CD4-positive, alpha-beta T cell treated with Interleukin-17A for 1 hour (primary cell): ENCODE data around the gene NEMF.
"Not testable (repeated sequence)": the region's sequence is repeated elsewhere in the genome, so short reads cannot be mapped to it uniquely, and the experiment has no call there.

ENCODE experiments used
- DNase-seq: peaks from one replicate; pipeline ENCODE4 v3.0.0-alpha.2; 2020

Gene NEMF

GRCh38 chr14:49852301-49853157 is at the start of gene NEMF:
NEMF (minus strand) TSS chr14:49852788; CDS start chr14:49852753, 35 bp downstream.
- DNase-seq, result peak; percentile 90

GRCh38 chr14:49900973-49901372 is 48.4 kb upstream of the NEMF start:
- no peak for DNase-seq

GRCh38 chr14:49898485-49898884 is 45.9 kb upstream of the NEMF start:
- peak; percentile 16 for DNase-seq

- DNase-seq, result no peak
These were observed 45.4 kb upstream of the NEMF start for GRCh38 chr14:49897965-49898364.

- no peak for DNase-seq
These were observed 44.8 kb upstream of the NEMF start for GRCh38 chr14:49897414-49897813.

GRCh38 chr14:49896966-49897365 is 44.4 kb upstream of the NEMF start:
- DNase-seq, result peak; percentile 29

- DNase-seq, result not testable (repeated sequence)
These were observed 43.7 kb upstream of the NEMF start for GRCh38 chr14:49896272-49896671.

GRCh38 chr14:49895480-49895879 is 42.9 kb upstream of the NEMF start:
- DNase-seq, result peak; percentile 46

GRCh38 chr14:49894214-49895107 is 41.9 kb upstream of the NEMF start:
- not testable (repeated sequence) for DNase-seq

GRCh38 chr14:49893309-49894213 is 41.0 kb upstream of the NEMF start:
- peak; percentile 81 for DNase-seq

- DNase-seq, result peak; percentile 96
These were observed 40.2 kb upstream of the NEMF start, which contains the start of gene ARF6 for GRCh38 chr14:49892636-49893308. ARF6 (plus strand) TSS chr14:49893082; CDS start chr14:49893737, 655 bp downstream.

- DNase-seq, result peak; percentile 71
These were observed 39.7 kb upstream of the NEMF start for GRCh38 chr14:49892301-49892635.

- DNase-seq, result no peak
These were observed 35.7 kb upstream of the NEMF start for GRCh38 chr14:49888293-49888692.

- DNase-seq, result peak; percentile 35
These were observed 33.9 kb upstream of the NEMF start for GRCh38 chr14:49886523-49886922.

- no peak for DNase-seq
These were observed 30.5 kb upstream of the NEMF start for GRCh38 chr14:49882826-49883694.

GRCh38 chr14:49881350-49882001 is 28.9 kb upstream of the NEMF start:
- DNase-seq, result no peak

- DNase-seq, result no peak
These were observed 27.9 kb upstream of the NEMF start for GRCh38 chr14:49880267-49881064.

- peak; percentile 82 for DNase-seq
These were observed 27.1 kb upstream of the NEMF start for GRCh38 chr14:49879646-49880204.

- DNase-seq, result no peak
These were observed 24.1 kb upstream of the NEMF start for GRCh38 chr14:49876563-49877127.
